Hepatocyte (in vitro differentiated cells): Measurements from ENCODE around the gene ZNF24.

Source experiments
- EZH2 ChIP-seq: fragments of 200-600 bp; sonication (generic); IDR thresholded peaks from 2 replicates; pipeline ENCODE4 v1.6.1; 2016; ENCODE audit warnings: antibody characterized with exemption, mild to moderate bottlenecking, borderline replicate concordance
- TF ChIP-seq, protein P1 (sequence below): fragments of 200-600 bp; sonication (generic); IDR thresholded peaks from 2 replicates; pipeline ENCODE4 v1.5.1; 2016; ENCODE audit warnings: antibody characterized with exemption, mild to moderate bottlenecking; ENCODE audit not compliant: poor library complexity

DNA sequence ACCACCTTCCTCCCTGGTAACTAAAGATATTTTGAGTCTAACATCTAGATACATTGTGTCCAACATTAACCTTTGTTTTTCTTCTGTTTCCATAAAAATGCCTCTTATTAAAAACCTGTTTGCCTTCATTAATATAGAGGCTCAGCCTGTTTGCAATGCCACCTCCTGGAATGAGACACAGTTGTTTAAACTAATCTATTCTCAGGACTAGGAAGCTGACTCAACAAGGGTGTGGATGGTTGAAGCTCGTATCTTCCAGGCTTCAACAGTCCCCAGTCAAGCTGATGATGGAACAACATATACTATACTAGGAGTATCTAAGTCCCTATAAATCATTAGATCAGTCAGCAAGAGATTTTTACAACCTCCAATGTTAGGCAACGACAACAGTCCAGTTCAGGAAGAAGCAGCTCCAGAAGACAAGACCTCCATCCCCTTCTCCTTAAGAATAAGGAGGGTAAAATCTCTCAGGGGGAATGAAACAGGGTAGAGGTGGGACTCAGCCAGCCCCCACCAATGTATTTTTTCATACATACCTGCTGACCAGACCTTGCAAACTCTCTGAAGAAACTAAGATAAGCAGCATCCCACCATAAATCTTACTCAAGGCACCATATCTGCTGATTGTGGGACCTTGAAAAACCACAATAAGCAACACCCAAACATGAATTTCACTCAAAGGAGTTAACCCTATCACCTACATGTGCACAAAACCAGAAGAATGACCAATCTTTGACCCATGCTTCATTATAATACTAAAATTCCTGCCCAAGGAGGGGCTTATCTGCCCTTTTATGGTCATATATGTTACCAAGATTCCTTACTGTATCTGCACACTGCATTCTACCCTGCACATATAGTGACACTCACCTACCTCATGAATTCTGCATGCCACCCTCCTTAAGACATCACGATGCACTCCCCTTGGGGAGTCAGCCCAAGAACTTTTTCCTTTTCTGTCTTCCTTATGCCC lies 21.4 kb downstream of the ZNF24 start:
- TF ChIP-seq, protein P1, sequence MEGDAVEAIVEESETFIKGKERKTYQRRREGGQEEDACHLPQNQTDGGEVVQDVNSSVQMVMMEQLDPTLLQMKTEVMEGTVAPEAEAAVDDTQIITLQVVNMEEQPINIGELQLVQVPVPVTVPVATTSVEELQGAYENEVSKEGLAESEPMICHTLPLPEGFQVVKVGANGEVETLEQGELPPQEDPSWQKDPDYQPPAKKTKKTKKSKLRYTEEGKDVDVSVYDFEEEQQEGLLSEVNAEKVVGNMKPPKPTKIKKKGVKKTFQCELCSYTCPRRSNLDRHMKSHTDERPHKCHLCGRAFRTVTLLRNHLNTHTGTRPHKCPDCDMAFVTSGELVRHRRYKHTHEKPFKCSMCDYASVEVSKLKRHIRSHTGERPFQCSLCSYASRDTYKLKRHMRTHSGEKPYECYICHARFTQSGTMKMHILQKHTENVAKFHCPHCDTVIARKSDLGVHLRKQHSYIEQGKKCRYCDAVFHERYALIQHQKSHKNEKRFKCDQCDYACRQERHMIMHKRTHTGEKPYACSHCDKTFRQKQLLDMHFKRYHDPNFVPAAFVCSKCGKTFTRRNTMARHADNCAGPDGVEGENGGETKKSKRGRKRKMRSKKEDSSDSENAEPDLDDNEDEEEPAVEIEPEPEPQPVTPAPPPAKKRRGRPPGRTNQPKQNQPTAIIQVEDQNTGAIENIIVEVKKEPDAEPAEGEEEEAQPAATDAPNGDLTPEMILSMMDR: no peak
- TF ChIP-seq EZH2: no peak
